ENCODE measurements around the gene ACOT4.
"Not testable (repeated sequence)": the region's sequence is repeated elsewhere in the genome, so short reads cannot be mapped to it uniquely, and the experiment has no call there.

The ACOT4 gene

DNA sequence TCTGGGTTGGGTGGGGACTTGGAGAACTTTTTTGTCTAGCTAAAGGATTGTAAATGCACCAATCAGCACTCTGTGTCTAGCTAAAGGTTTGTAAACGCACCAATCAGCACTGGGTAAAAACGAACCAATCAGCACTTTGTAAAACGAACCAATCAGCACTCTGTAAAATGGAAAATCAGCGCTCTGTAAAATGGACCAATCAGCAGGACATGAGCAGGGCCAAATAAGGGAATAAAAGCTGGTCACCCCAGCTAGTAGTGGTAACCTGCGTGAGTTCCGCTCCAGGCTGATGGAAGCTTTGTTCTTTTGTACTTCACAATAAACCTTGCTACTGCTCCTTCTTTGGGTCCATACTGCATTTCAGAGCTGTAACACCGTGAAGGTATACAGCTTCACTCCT lies 24.3 kb upstream of the ACOT4 start:
- TF ChIP-seq, protein P1, sequence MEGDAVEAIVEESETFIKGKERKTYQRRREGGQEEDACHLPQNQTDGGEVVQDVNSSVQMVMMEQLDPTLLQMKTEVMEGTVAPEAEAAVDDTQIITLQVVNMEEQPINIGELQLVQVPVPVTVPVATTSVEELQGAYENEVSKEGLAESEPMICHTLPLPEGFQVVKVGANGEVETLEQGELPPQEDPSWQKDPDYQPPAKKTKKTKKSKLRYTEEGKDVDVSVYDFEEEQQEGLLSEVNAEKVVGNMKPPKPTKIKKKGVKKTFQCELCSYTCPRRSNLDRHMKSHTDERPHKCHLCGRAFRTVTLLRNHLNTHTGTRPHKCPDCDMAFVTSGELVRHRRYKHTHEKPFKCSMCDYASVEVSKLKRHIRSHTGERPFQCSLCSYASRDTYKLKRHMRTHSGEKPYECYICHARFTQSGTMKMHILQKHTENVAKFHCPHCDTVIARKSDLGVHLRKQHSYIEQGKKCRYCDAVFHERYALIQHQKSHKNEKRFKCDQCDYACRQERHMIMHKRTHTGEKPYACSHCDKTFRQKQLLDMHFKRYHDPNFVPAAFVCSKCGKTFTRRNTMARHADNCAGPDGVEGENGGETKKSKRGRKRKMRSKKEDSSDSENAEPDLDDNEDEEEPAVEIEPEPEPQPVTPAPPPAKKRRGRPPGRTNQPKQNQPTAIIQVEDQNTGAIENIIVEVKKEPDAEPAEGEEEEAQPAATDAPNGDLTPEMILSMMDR (IDR thresholded peaks at IDR 0.05) = no peak
- H3K27ac ChIP-seq = peak overlapping the region; percentile 70 to 95
- peak overlapping the region; percentile 87 for H3K4me3 ChIP-seq
- no peak for DNase-seq (ENCODE audit: low spot score)

GRCh38 chr14:73567951-73568885 lies 23.5 kb upstream of the ACOT4 start:
- no peak for DNase-seq (ENCODE audit: low spot score)
- peak overlapping the region; percentile 87 for H3K4me3 ChIP-seq
- peak overlapping the region; percentile 95 to 99 for H3K27ac ChIP-seq
- TF ChIP-seq, protein P1 (IDR thresholded peaks at IDR 0.05) = no peak

- Histone ChIP-seq H3K27ac (peak overlapping the region; percentile 95 to 99), H3K4me3 (peak overlapping the region; percentile 87)
- not testable (repeated sequence) for DNase-seq (ENCODE audit: low spot score)
Measured at GRCh38 chr14:73568886-73569184, 22.8 kb upstream of the ACOT4 start.

DNA sequence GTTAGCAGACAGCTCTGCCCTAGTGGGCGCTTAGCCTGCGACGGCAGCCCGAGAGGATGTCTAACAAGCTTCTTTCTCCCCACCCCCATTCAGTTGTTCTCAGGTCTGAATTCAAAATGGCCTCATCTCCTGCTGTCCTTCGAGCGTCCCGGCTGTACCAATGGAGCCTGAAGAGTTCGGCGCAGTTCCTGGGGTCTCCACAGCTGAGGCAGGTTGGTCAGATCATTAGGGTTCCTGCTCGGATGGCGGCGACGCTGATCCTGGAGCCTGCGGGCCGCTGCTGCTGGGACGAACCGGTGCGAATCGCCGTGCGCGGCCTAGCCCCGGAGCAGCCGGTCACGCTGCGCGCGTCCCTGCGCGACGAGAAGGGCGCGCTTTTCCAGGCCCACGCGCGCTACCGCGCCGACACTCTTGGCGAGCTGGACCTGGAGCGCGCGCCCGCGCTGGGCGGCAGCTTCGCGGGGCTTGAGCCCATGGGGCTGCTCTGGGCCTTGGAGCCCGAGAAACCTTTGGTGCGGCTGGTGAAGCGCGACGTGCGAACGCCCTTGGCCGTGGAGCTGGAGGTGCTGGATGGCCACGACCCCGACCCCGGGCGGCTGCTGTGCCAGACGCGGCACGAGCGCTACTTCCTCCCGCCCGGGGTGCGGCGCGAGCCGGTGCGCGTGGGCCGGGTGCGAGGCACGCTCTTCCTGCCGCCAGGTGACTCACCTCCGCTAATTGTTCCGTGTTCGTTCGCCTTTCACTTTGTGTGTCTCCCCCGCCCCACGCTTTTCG lies 22.3 kb upstream of the ACOT4 start, which contains the start of gene ACOT2:
TSS of gene ACOT2 (plus strand) at position 29 of the 774 bp plus-strand sequence. CDS start at position 57, 28 bp downstream.
- H3K4me3 ChIP-seq = peak within 1 kb of the TSS; percentile 87
- peak; percentile 94 for DNase-seq (ENCODE audit: low spot score)
- peak within 1 kb of the TSS; percentile 95 to 99 for H3K27ac ChIP-seq

GRCh38 chr14:73570913-73571312 lies 20.8 kb upstream of the ACOT4 start:
- H3K4me3 ChIP-seq = peak overlapping the region; percentile 49
- H3K27ac ChIP-seq; DNase-seq (ENCODE audit: low spot score): not testable (repeated sequence)
- TF ChIP-seq, protein P1 (IDR thresholded peaks at IDR 0.05) = peak; percentile 30

DNA sequence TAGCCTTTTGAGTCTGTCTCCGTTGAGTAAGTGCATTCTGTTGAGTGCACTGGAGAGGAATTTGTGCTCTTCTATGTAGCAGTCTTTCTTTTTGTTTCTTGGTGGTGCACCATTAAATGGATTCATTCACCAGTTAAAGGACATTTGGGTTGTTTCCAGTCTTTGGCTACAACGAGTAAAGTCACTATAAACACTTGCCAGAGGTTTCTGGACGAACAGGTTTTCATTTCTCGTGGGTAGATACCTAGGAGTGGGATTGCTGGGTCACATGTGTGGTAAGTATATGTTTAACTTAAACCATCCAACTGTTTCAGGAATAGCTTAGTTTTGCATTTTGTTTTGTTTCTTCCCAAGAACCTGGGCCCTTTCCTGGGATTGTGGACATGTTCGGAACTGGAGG lies 18.6 kb upstream of the ACOT4 start:
- not testable (repeated sequence) for DNase-seq (ENCODE audit: low spot score); H3K4me3 ChIP-seq; H3K27ac ChIP-seq

DNA sequence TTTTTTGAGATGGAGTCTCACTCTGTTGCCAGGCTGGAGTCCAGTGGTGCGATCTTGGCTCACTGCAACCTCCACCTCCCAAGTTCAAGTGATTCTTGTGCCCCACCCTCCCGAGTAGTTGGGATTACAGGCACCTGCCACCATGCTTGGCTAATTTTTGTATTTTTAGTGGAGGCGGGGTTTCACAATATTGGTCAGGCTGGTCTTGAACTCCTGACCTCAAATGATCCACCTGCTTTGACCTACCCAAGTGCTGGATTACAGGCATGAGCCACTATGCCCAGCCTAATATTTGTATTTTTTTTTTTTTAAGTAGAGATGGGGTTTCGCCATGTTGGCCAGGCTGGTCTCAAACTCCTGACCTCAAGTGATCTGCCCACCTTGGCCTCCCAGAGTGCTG lies 17.9 kb upstream of the ACOT4 start:
- DNase-seq (ENCODE audit: low spot score); H3K27ac ChIP-seq; H3K4me3 ChIP-seq: not testable (repeated sequence)

- not testable (repeated sequence) for H3K27ac ChIP-seq; DNase-seq (ENCODE audit: low spot score); H3K4me3 ChIP-seq
Measured at GRCh38 chr14:73574251-73574650, 17.4 kb upstream of the ACOT4 start.

DNA sequence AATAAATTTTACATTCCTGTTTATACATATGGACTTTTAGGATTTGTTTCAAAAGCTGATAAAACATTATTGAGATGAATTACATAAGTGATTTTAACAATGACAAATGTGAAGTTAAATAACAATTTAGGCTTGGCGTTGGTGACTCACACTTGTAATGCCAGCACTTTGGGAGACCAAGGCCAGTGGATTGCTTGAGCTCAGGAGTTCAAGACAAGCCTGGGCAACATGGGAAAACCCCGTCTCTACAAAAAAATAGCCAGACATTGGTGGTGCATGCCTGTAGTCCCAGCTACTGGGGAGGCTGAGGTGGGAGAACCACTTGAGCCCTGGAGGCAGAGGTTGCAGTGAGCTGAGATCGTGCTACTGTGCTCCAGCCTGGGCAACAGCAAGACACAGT lies 15.3 kb upstream of the ACOT4 start:
- no peak overlapping the region for H3K27ac ChIP-seq
- TF ChIP-seq, protein P1 (IDR thresholded peaks at IDR 0.05) = no peak
- H3K4me3 ChIP-seq = no peak overlapping the region
- no peak for DNase-seq (ENCODE audit: low spot score)

- not testable (repeated sequence) for H3K4me3 ChIP-seq; H3K27ac ChIP-seq; DNase-seq (ENCODE audit: low spot score)
Measured at GRCh38 chr14:73577214-73577613, 14.5 kb upstream of the ACOT4 start.

- H3K27ac ChIP-seq; H3K4me3 ChIP-seq; DNase-seq (ENCODE audit: low spot score): not testable (repeated sequence)
Measured at GRCh38 chr14:73582102-73582979, 9.3 kb upstream of the ACOT4 start.
